ENCODE measurements around the gene KCNQ1.

The KCNQ1 gene

GRCh38 chr11:2775626-2776350, 331.0 kb downstream of the KCNQ1 start:
- H3K9ac ChIP-seq, result peak overlapping the region in 2 of 11 experiments; percentile 4 to 19; a peak in 1 of 22 replicates
- TF ChIP-seq Cebpa-rat (IDR thresholded peaks at IDR 0.05), result no peak
- H3K27me3 ChIP-seq, result peaks cover 0 to 38% (median 0%) of the 10 kb centered on the region in 11 experiments; a peak in 4 of 22 replicates
- peaks cover 30 to 88% (median 83%) of the 10 kb centered on the region in 10 experiments for H3K4me1 ChIP-seq
- peak overlapping the region in 9 of 11 experiments; percentile 50 to 99 (median 87); a peak in 19 of 22 replicates for H3K4me2 ChIP-seq
- peaks cover 0 to 37% (median 3%) of the 10 kb centered on the region in 11 experiments; a peak in 8 of 22 replicates for H4K20me1 ChIP-seq
- no peak overlapping the region for H3K27ac ChIP-seq
- no peaks in the 10 kb centered on the region for H3K36me3 ChIP-seq
- H3K4me3 ChIP-seq, result no peak overlapping the region
- H3K9me3 ChIP-seq (replicated peaks in 1 of 11), result no peaks in the 10 kb centered on the region

GRCh38 chr11:2776351-2777061, 331.7 kb downstream of the KCNQ1 start:
- Histone ChIP-seq H3K27ac (no peak overlapping the region), H3K4me1 (peaks cover 33 to 86% (median 82%) of the 10 kb centered on the region in 10 experiments), H3K9me3 (replicated peaks in 1 of 11) (no peaks in the 10 kb centered on the region), H3K4me3 (no peak overlapping the region), H3K27me3 (peaks cover 0 to 39% (median 0%) of the 10 kb centered on the region in 11 experiments; a peak in 4 of 22 replicates), H3K4me2 (peak overlapping the region in 9 of 11 experiments; percentile 50 to 99 (median 87); a peak in 17 of 22 replicates), H3K9ac (no peak overlapping the region), H3K36me3 (no peaks in the 10 kb centered on the region), H4K20me1 (peaks cover 0 to 37% (median 3%) of the 10 kb centered on the region in 11 experiments; a peak in 8 of 22 replicates)
- TF ChIP-seq Cebpa-rat (IDR thresholded peaks at IDR 0.05), result no peak

GRCh38 chr11:2777386-2777785, 332.6 kb downstream of the KCNQ1 start:
- peak overlapping the region in 1 of 11 experiments; percentile 61; a peak in 1 of 22 replicates for H3K9ac ChIP-seq
- H4K20me1 ChIP-seq, result peaks cover 0 to 33% (median 3%) of the 10 kb centered on the region in 11 experiments; a peak in 8 of 22 replicates
- no peak overlapping the region for H3K27ac ChIP-seq
- peaks cover 33 to 82% (median 73%) of the 10 kb centered on the region in 10 experiments for H3K4me1 ChIP-seq
- no peaks in the 10 kb centered on the region for H3K36me3 ChIP-seq
- peak overlapping the region in 9 of 11 experiments; percentile 86 to 99 (median 96); a peak in 17 of 22 replicates for H3K4me2 ChIP-seq
- no peak overlapping the region for H3K4me3 ChIP-seq
- no peaks in the 10 kb centered on the region; a peak in 2 of 22 replicates for H3K9me3 ChIP-seq (replicated peaks in 1 of 11)
- no peak for TF ChIP-seq Cebpa-rat (IDR thresholded peaks at IDR 0.05)
- H3K27me3 ChIP-seq, result peaks cover 0 to 39% (median 0%) of the 10 kb centered on the region in 11 experiments; a peak in 4 of 22 replicates

GRCh38 chr11:2777871-2778629, 333.2 kb downstream of the KCNQ1 start:
- peak overlapping the region in 8 of 10 experiments; percentile 10 to 55 (median 39); a peak in 12 of 20 replicates for H3K4me3 ChIP-seq
- peak overlapping the region; percentile 77 to 99 (median 95) for H3K4me2 ChIP-seq
- H3K27ac ChIP-seq, result peak overlapping the region in 9 of 11 experiments; percentile 44 to 68 (median 55); a peak in 17 of 22 replicates
- peaks cover 0 to 26% (median 3%) of the 10 kb centered on the region in 11 experiments; a peak in 7 of 22 replicates for H4K20me1 ChIP-seq
- peak overlapping the region in 10 of 11 experiments; percentile 33 to 65 (median 58); a peak in 17 of 22 replicates for H3K9ac ChIP-seq
- H3K36me3 ChIP-seq, result no peaks in the 10 kb centered on the region
- peaks cover 0 to 39% (median 0%) of the 10 kb centered on the region in 11 experiments; a peak in 4 of 22 replicates for H3K27me3 ChIP-seq
- peaks cover 33 to 78% (median 69%) of the 10 kb centered on the region in 10 experiments for H3K4me1 ChIP-seq
- TF ChIP-seq Cebpa-rat (IDR thresholded peaks at IDR 0.05), result no peak
- H3K9me3 ChIP-seq (replicated peaks in 1 of 11), result no peaks in the 10 kb centered on the region; a peak in 2 of 22 replicates

- Histone ChIP-seq H3K4me1 (peaks cover 39 to 84% (median 74%) of the 10 kb centered on the region in 10 experiments), H3K27me3 (peaks cover 0 to 39% (median 0%) of the 10 kb centered on the region in 11 experiments; a peak in 4 of 22 replicates), H3K36me3 (no peaks in the 10 kb centered on the region), H3K9ac (peak overlapping the region in 10 of 11 experiments; percentile 33 to 65 (median 58); a peak in 17 of 22 replicates), H4K20me1 (peaks cover 0 to 26% (median 3%) of the 10 kb centered on the region in 11 experiments; a peak in 7 of 22 replicates), H3K4me3 (peak overlapping the region in 8 of 10 experiments; percentile 10 to 55 (median 39); a peak in 12 of 20 replicates), H3K4me2 (peak overlapping the region; percentile 77 to 99 (median 95)), H3K9me3 (replicated peaks in 1 of 11) (no peaks in the 10 kb centered on the region; a peak in 2 of 22 replicates), H3K27ac (peak overlapping the region in 9 of 11 experiments; percentile 44 to 68 (median 55); a peak in 17 of 22 replicates)
- TF ChIP-seq Cebpa-rat (IDR thresholded peaks at IDR 0.05), result no peak
These were observed 334.1 kb downstream of the KCNQ1 start for GRCh38 chr11:2778630-2779498.

- peak overlapping the region in 4 of 11 experiments; percentile 48 to 60 (median 54); a peak in 6 of 22 replicates for H3K27ac ChIP-seq
These were observed 334.7 kb downstream of the KCNQ1 start for GRCh38 chr11:2779499-2779980.

More at GRCh38 chr11:2779499-2779980, 334.7 kb downstream of the KCNQ1 start:
- H3K27me3 ChIP-seq, result peaks cover 0 to 39% (median 0%) of the 10 kb centered on the region in 11 experiments; a peak in 4 of 22 replicates
- no peaks in the 10 kb centered on the region for H3K36me3 ChIP-seq
- no peak for TF ChIP-seq Cebpa-rat (IDR thresholded peaks at IDR 0.05)
- H3K4me3 ChIP-seq, result peak overlapping the region in 1 of 10 experiments; percentile 49; a peak in 2 of 20 replicates
- peak overlapping the region in 8 of 11 experiments; percentile 7 to 65 (median 60); a peak in 9 of 22 replicates for H3K9ac ChIP-seq
- peak overlapping the region; percentile 77 to 99 (median 95) for H3K4me2 ChIP-seq
- H4K20me1 ChIP-seq, result peaks cover 0 to 26% (median 3%) of the 10 kb centered on the region in 11 experiments; a peak in 7 of 22 replicates
- no peaks in the 10 kb centered on the region; a peak in 2 of 22 replicates for H3K9me3 ChIP-seq (replicated peaks in 1 of 11)
- peaks cover 39 to 79% (median 74%) of the 10 kb centered on the region in 10 experiments for H3K4me1 ChIP-seq
